Neuron (in vitro differentiated cells): ENCODE data around the gene FHDC1.

Source experiments
- H2AFZ ChIP-seq: one replicate; pipeline ENCODE4 v1.6.1; 2013; ENCODE audit warnings: low read depth, mild to moderate bottlenecking, inconsistent platforms, low read length, moderate library complexity
- H3K27me3 ChIP-seq: one replicate; pipeline ENCODE4 v1.6.1; 2013; ENCODE audit warnings: low read length; ENCODE audit not compliant: insufficient read depth
- H3K36me3 ChIP-seq: one replicate; pipeline ENCODE4 v1.6.1; 2013; ENCODE audit warnings: low read length; ENCODE audit not compliant: insufficient read depth
- H3K4me1 ChIP-seq: one replicate; pipeline ENCODE4 v1.6.1; 2013; ENCODE audit warnings: low read length; ENCODE audit not compliant: insufficient read depth
- H3K4me3 ChIP-seq: 2 replicates; pipeline ENCODE4 v1.5.1; 2013; ENCODE audit warnings: mild to moderate bottlenecking, low read length, moderate library complexity
- H3K9me3 ChIP-seq: one replicate; pipeline ENCODE4 v1.6.1; 2013; ENCODE audit warnings: low read length

Gene FHDC1

GRCh38 chr4:152999346-153000075 is 63.4 kb downstream of the FHDC1 start:
- Histone ChIP-seq H3K36me3 (no peaks in the 10 kb centered on the region), H3K4me3 (no peak overlapping the region), H3K9me3 (no peaks in the 10 kb centered on the region), H3K27me3 (peaks cover 19% of the 10 kb centered on the region), H3K4me1 (peaks cover 6% of the 10 kb centered on the region), H2AFZ (no peak overlapping the region)

GRCh38 chr4:153000076-153000420 is 63.9 kb downstream of the FHDC1 start:
- Histone ChIP-seq H3K36me3 (no peaks in the 10 kb centered on the region), H2AFZ (no peak overlapping the region), H3K27me3 (peaks cover 20% of the 10 kb centered on the region), H3K4me3 (no peak overlapping the region), H3K4me1 (peaks cover 6% of the 10 kb centered on the region), H3K9me3 (no peaks in the 10 kb centered on the region)

- Histone ChIP-seq H2AFZ (no peak overlapping the region), H3K4me3 (no peak overlapping the region), H3K9me3 (no peaks in the 10 kb centered on the region), H3K4me1 (peaks cover 6% of the 10 kb centered on the region), H3K36me3 (no peaks in the 10 kb centered on the region), H3K27me3 (peaks cover 26% of the 10 kb centered on the region)
These were observed 65.5 kb downstream of the FHDC1 start for GRCh38 chr4:153001626-153002025.

- Histone ChIP-seq H3K4me1 (peaks cover 6% of the 10 kb centered on the region), H3K36me3 (no peaks in the 10 kb centered on the region), H3K27me3 (peaks cover 25% of the 10 kb centered on the region)
These were observed 66.0 kb downstream of the FHDC1 start for GRCh38 chr4:153002110-153002509.

GRCh38 chr4:153004081-153004850 is 68.1 kb downstream of the FHDC1 start:
- Histone ChIP-seq H3K27me3 (peaks cover 32% of the 10 kb centered on the region), H3K4me3 (no peak overlapping the region), H3K36me3 (no peaks in the 10 kb centered on the region), H3K4me1 (peaks cover 6% of the 10 kb centered on the region), H3K9me3 (no peaks in the 10 kb centered on the region), H2AFZ (no peak overlapping the region)

More at GRCh38 chr4:153002110-153002509, 66.0 kb downstream of the FHDC1 start:
- Histone ChIP-seq H2AFZ (no peak overlapping the region), H3K4me3 (no peak overlapping the region), H3K9me3 (no peaks in the 10 kb centered on the region)

GRCh38 chr4:153005899-153006381 is 69.8 kb downstream of the FHDC1 start:
- Histone ChIP-seq H3K36me3 (no peaks in the 10 kb centered on the region), H3K9me3 (peaks cover under 1% of the 10 kb centered on the region), H3K27me3 (peaks cover 26% of the 10 kb centered on the region), H2AFZ (no peak overlapping the region), H3K4me3 (no peak overlapping the region), H3K4me1 (peaks cover 6% of the 10 kb centered on the region)

- H2AFZ ChIP-seq: no peak overlapping the region
- peaks cover 2% of the 10 kb centered on the region for H3K9me3 ChIP-seq
- peaks cover 21% of the 10 kb centered on the region for H3K27me3 ChIP-seq
- H3K36me3 ChIP-seq: no peaks in the 10 kb centered on the region
- no peak overlapping the region for H3K4me3 ChIP-seq
- H3K4me1 ChIP-seq: peaks cover 6% of the 10 kb centered on the region
These were observed 72.6 kb downstream of the FHDC1 start for GRCh38 chr4:153008578-153009199.

GRCh38 chr4:153010146-153010545 is 74.0 kb downstream of the FHDC1 start:
- no peak overlapping the region for H3K4me3 ChIP-seq
- peaks cover 2% of the 10 kb centered on the region for H3K9me3 ChIP-seq
- H3K27me3 ChIP-seq: peaks cover 20% of the 10 kb centered on the region
- H3K36me3 ChIP-seq: no peaks in the 10 kb centered on the region
- H2AFZ ChIP-seq: no peak overlapping the region
- no peaks in the 10 kb centered on the region for H3K4me1 ChIP-seq

GRCh38 chr4:153013202-153013977 is 77.3 kb downstream of the FHDC1 start:
- H3K4me3 ChIP-seq: no peak overlapping the region
- no peak overlapping the region for H2AFZ ChIP-seq
- peaks cover 2% of the 10 kb centered on the region for H3K9me3 ChIP-seq
- no peaks in the 10 kb centered on the region for H3K4me1 ChIP-seq
- H3K36me3 ChIP-seq: no peaks in the 10 kb centered on the region
- H3K27me3 ChIP-seq: peaks cover 5% of the 10 kb centered on the region

GRCh38 chr4:153014460-153014859 is 78.3 kb downstream of the FHDC1 start:
- no peaks in the 10 kb centered on the region for H3K36me3 ChIP-seq
- H2AFZ ChIP-seq: no peak overlapping the region
- H3K27me3 ChIP-seq: peaks cover 5% of the 10 kb centered on the region
- H3K4me1 ChIP-seq: no peaks in the 10 kb centered on the region
- peaks cover 2% of the 10 kb centered on the region for H3K9me3 ChIP-seq
- H3K4me3 ChIP-seq: no peak overlapping the region

- Histone ChIP-seq H3K36me3 (no peaks in the 10 kb centered on the region), H2AFZ (no peak overlapping the region), H3K9me3 (no peaks in the 10 kb centered on the region), H3K4me1 (no peaks in the 10 kb centered on the region), H3K4me3 (no peak overlapping the region), H3K27me3 (peaks cover 5% of the 10 kb centered on the region)
These were observed 80.5 kb downstream of the FHDC1 start for GRCh38 chr4:153016592-153016991.

- no peak overlapping the region for H3K4me3 ChIP-seq
- no peaks in the 10 kb centered on the region for H3K36me3 ChIP-seq
- H3K9me3 ChIP-seq: no peaks in the 10 kb centered on the region
- no peak overlapping the region for H2AFZ ChIP-seq
- no peaks in the 10 kb centered on the region for H3K4me1 ChIP-seq
- peaks cover 5% of the 10 kb centered on the region for H3K27me3 ChIP-seq
These were observed 81.9 kb downstream of the FHDC1 start for GRCh38 chr4:153018031-153018430.
